Smooth muscle cell (in vitro differentiated cells): ENCODE measurements around the gene RNF144A. TPM values are rescaled to one million over a fixed set of nuclear protein-coding genes. Genes with fewer than 3 reads are reported as not detected.

Experiments
- DNase-seq: peaks from one replicate; lab custom pipeline; 2025; ENCODE audit not compliant: unreplicated experiment; lab: John Stamatoyannopoulos, UW
- H2AFZ ChIP-seq: fragments of 200-600 bp; sonication (generic); 2 replicates; pipeline ENCODE4 v1.6.0; 2016; ENCODE audit warnings: antibody characterized with exemption, low read depth, mild to moderate bottlenecking
- H3F3A ChIP-seq: fragments of 200-600 bp; sonication (generic); 2 replicates; pipeline ENCODE4 v1.6.0; 2017; ENCODE audit warnings: antibody characterized with exemption, low read depth
- H3K27ac ChIP-seq: fragments of 200-600 bp; sonication (generic); 2 replicates; pipeline ENCODE4 v1.5.1; 2016; ENCODE audit warnings: low read depth, mild to moderate bottlenecking
- H3K27me3 ChIP-seq: fragments of 200-600 bp; sonication (generic); 2 replicates; pipeline ENCODE4 v1.6.1; 2016; ENCODE audit warnings: low read depth, mild to moderate bottlenecking
- H3K36me3 ChIP-seq: fragments of 200-600 bp; sonication (generic); 2 replicates; pipeline ENCODE4 v1.5.1; 2016; ENCODE audit warnings: low read depth
- H3K4me1 ChIP-seq: fragments of 200-600 bp; sonication (generic); 2 replicates; pipeline ENCODE4 v1.5.1; 2016; ENCODE audit warnings: low read depth
- H3K4me2 ChIP-seq: fragments of 200-600 bp; sonication (generic); 2 replicates; pipeline ENCODE4 v1.6.0; 2016; ENCODE audit warnings: mild to moderate bottlenecking
- H3K4me3 ChIP-seq: fragments of 200-600 bp; sonication (generic); 2 replicates; pipeline ENCODE4 v1.5.1; 2016; ENCODE audit warnings: mild to moderate bottlenecking
- H3K79me2 ChIP-seq: fragments of 200-600 bp; sonication (generic); 2 replicates; pipeline ENCODE4 v1.6.0; 2016; ENCODE audit warnings: low read depth, mild to moderate bottlenecking
- H3K9ac ChIP-seq: fragments of 200-600 bp; sonication (generic); 2 replicates; pipeline ENCODE4 v1.6.0; 2016; ENCODE audit warnings: low read depth
- H3K9me3 ChIP-seq: fragments of 200-600 bp; sonication (generic); replicated peaks from 2 replicates; pipeline ENCODE4 v1.5.1; 2016; ENCODE audit warnings: low read depth
- H4K20me1 ChIP-seq: fragments of 200-600 bp; sonication (generic); 2 replicates; pipeline ENCODE4 v1.6.0; 2016; ENCODE audit warnings: low read depth
- CTCF ChIP-seq: fragments of 200-600 bp; sonication (generic); IDR thresholded peaks from 2 replicates; pipeline ENCODE4 v1.5.1; 2017; ENCODE audit warnings: borderline replicate concordance, mild to moderate bottlenecking, antibody characterized with exemption; ENCODE audit not compliant: insufficient read depth, poor library complexity, severe bottlenecking
- whole genome bisulfite sequencing: methylation state at CpG from one replicate; pipeline ENCODE4 v1.1.7; 2016; ENCODE audit warnings: low lambda C conversion rate; 5-methylcytosine and 5-hydroxymethylcytosine counted together
- polyA plus RNA-seq: library from polyadenylated mRNA; unstranded; fragments of >200 nt; fragmentation: Nextera tagmentation; extraction: Ambion mirVana; gene quantifications from 2 replicates; pipeline ENCODE4 v1.2.1, GENCODE V29; 2016
- total RNA-seq: library from RNA; depleted of rRNA; stranded (reverse); fragments of >200 nt; gene quantifications from 2 replicates; pipeline ENCODE4 v1.2.3, GENCODE V29; 2014

Gene RNF144A
- total and polyA plus RNA-seq, 2 experiments from 2014 or later = 10.0 to 23.3 TPM

GRCh38 chr2:7040547-7040946 is 123.3 kb downstream of the RNF144A start:
- Histone ChIP-seq H3K4me2 (no peak overlapping the region), H3K27me3 (no peaks in the 10 kb centered on the region), H3K9ac (no peak overlapping the region), H3K36me3 (no peaks in the 10 kb centered on the region), H4K20me1 (peaks cover 10% of the 10 kb centered on the region), H3K4me1 (no peaks in the 10 kb centered on the region), H3F3A (no peaks in the 10 kb centered on the region), H3K27ac (no peak overlapping the region), H3K9me3 (no peaks in the 10 kb centered on the region), H2AFZ (no peak overlapping the region), H3K4me3 (no peak overlapping the region), H3K79me2 (no peaks in the 10 kb centered on the region)
- no peak for TF ChIP-seq CTCF
- WGBS = 72% methylated on average over 8 of the region's 8 CpGs
- DNase-seq = no peak

- no peak overlapping the region for H3K4me2 ChIP-seq
- no peaks in the 10 kb centered on the region for H3K27me3 ChIP-seq
- no peak overlapping the region for H2AFZ ChIP-seq
- H3K4me1 ChIP-seq = no peaks in the 10 kb centered on the region
- 91% methylated on average over 7 of the region's 7 CpGs for WGBS
- H3F3A ChIP-seq = no peaks in the 10 kb centered on the region
- no peak for TF ChIP-seq CTCF
- no peak overlapping the region for H3K4me3 ChIP-seq
- no peak overlapping the region for H3K9ac ChIP-seq
- no peaks in the 10 kb centered on the region for H3K9me3 ChIP-seq
- H3K36me3 ChIP-seq = no peaks in the 10 kb centered on the region
- H3K27ac ChIP-seq = no peak overlapping the region
- peaks cover 10% of the 10 kb centered on the region for H4K20me1 ChIP-seq
- no peak for DNase-seq
- no peaks in the 10 kb centered on the region for H3K79me2 ChIP-seq
These were observed 124.2 kb downstream of the RNF144A start for GRCh38 chr2:7041421-7041820.

- no peak for TF ChIP-seq CTCF
- 89% methylated on average over 3 of the region's 3 CpGs for WGBS
These were observed 126.5 kb downstream of the RNF144A start for GRCh38 chr2:7043690-7044089.

More at GRCh38 chr2:7043690-7044089, 126.5 kb downstream of the RNF144A start:
- no peak overlapping the region for H3K4me3 ChIP-seq
- no peak overlapping the region for H3K27ac ChIP-seq
- H2AFZ ChIP-seq = no peak overlapping the region
- H3F3A ChIP-seq = no peaks in the 10 kb centered on the region
- no peak overlapping the region for H3K9ac ChIP-seq
- H3K4me2 ChIP-seq = no peak overlapping the region
- no peaks in the 10 kb centered on the region for H3K4me1 ChIP-seq
- no peaks in the 10 kb centered on the region for H3K36me3 ChIP-seq
- no peak for DNase-seq
- no peaks in the 10 kb centered on the region for H3K79me2 ChIP-seq
- no peaks in the 10 kb centered on the region for H3K27me3 ChIP-seq
- H4K20me1 ChIP-seq = peaks cover 4% of the 10 kb centered on the region
- H3K9me3 ChIP-seq = no peaks in the 10 kb centered on the region
